Transverse colon (tissue), 4 donors: ENCODE results near the gene TFEB. TPM values are rescaled to one million over a fixed set of nuclear protein-coding genes. Genes with fewer than 3 reads are reported as not detected.
"Not testable (repeated sequence)": the region's sequence is repeated elsewhere in the genome, so short reads cannot be mapped to it uniquely, and the experiment has no call there.

Source experiments
- DNase-seq: peaks from one replicate; pipeline ENCODE4 v3.0.0-alpha.2; 2019
- H3K27ac ChIP-seq, 4 donors: fragments of 200-600 bp; sonication (generic); 2 replicates each; pipeline ENCODE4 v1.5.1; 2016 to 2018; ENCODE audit warnings: inconsistent platforms in 4 of 4
- H3K27me3 ChIP-seq: fragments of 200-600 bp; sonication (generic); 2 replicates; pipeline ENCODE4 v1.5.1; 2017; ENCODE audit warnings: inconsistent platforms
- H3K36me3 ChIP-seq, 4 donors: fragments of 200-600 bp; sonication (generic); 2 replicates each; pipeline ENCODE4 v1.5.1; 2017 to 2019; ENCODE audit warnings: inconsistent platforms in 4 of 4
- H3K4me1 ChIP-seq, 4 donors: fragments of 200-600 bp; sonication (generic); 2 replicates each; pipeline ENCODE4 v1.5.1; 2017 to 2020; ENCODE audit warnings: inconsistent platforms in 4 of 4
- H3K4me3 ChIP-seq, 4 donors: fragments of 200-600 bp; sonication (generic); 1 replicate in 1 of 4; 2 replicates in 3 of 4; pipeline versions ENCODE4 v1.5.1 to v1.6.1; 2017 to 2019; ENCODE audit warnings: inconsistent platforms in 4 of 4
- H3K9me3 ChIP-seq, 2 donors: fragments of 200-600 bp; sonication (generic); 2 replicates each; pipeline ENCODE4 v1.5.1; 2017 to 2019; ENCODE audit warnings: inconsistent platforms in 2 of 2
- EP300 ChIP-seq: sonication (generic); formaldehyde crosslinking; IDR thresholded peaks from one replicate; pipeline ENCODE4 v1.6.1; 2017; ENCODE audit warnings: antibody characterized with exemption, low read depth
- POLR2A ChIP-seq: fragments of 450-650 bp; IDR thresholded peaks from one replicate; pipeline ENCODE4 v1.6.1; 2016; ENCODE audit warnings: antibody characterized with exemption, mild to moderate bottlenecking, moderate library complexity
- POLR2AphosphoS5 ChIP-seq, 3 donors: sonication (generic); formaldehyde crosslinking; IDR thresholded peaks; one replicate each; pipeline ENCODE4 v1.6.1; 2016; ENCODE audit warnings: antibody characterized with exemption in 3 of 3
- WGBS, 2 donors: methylation state at CpG; one replicate each; pipeline ENCODE4 v1.1.5; 2018; ENCODE audit warnings: low coverage in 1 of 2; 5-methylcytosine and 5-hydroxymethylcytosine counted together
- in situ Hi-C, 4 donors: fragments of 200-750 bp; cut with MboI; loops; one replicate each; pipeline versions ENCODE4 v1.15.0 to v1.15.1; 2017; ENCODE audit warnings: low sequenced_read_pairs in 3 of 4, low pct_ligation_motif_present in 1 of 4, low pct_unique_long_range_greater_than_20kb in 1 of 4
- intact Hi-C: fragments of 100-400 bp; cut with DNase I; formaldehyde crosslinking; loops from one replicate; pipeline ENCODE4 v1.15.1; 2023; ENCODE audit warnings: low total_unique reads
- total RNA-seq, 4 donors: library from RNA; depleted of rRNA; stranded (reverse); fragments of >200 nt; gene quantifications; one replicate each; pipeline ENCODE4 v1.1.0, GENCODE V29; 2016
- TF ChIP-seq, protein P1 (sequence below), 5 experiments: fragments of 200-600 bp in 3 of 5; fragments of 450-650 bp in 2 of 5; sonication (generic) in 3 of 5; IDR thresholded peaks; 1 replicate in 2 of 5; 2 replicates in 3 of 5; pipeline ENCODE4 v1.5.1; 2016 to 2017; ENCODE audit warnings: antibody characterized with exemption in 5 of 5, inconsistent platforms in 3 of 5, mild to moderate bottlenecking in 2 of 5, moderate library complexity in 1 of 5

Gene TFEB
- total RNA-seq, 4 donors from 2014 or later: 30.4 to 47.1 (median 38.1) TPM

- H3K27me3 ChIP-seq: no peaks in the 10 kb centered on the region
- DNase-seq: peak; percentile 43
- 8 to 56% methylated on average over 2 to 12 of the region's 12 CpGs for WGBS, 2 donors
- TF ChIP-seq EP300: no peak
- no peak for TF ChIP-seq POLR2AphosphoS5 (IDR thresholded peaks at IDR 0.05)
- TF ChIP-seq POLR2A: no peak
- TF ChIP-seq, protein P1, sequence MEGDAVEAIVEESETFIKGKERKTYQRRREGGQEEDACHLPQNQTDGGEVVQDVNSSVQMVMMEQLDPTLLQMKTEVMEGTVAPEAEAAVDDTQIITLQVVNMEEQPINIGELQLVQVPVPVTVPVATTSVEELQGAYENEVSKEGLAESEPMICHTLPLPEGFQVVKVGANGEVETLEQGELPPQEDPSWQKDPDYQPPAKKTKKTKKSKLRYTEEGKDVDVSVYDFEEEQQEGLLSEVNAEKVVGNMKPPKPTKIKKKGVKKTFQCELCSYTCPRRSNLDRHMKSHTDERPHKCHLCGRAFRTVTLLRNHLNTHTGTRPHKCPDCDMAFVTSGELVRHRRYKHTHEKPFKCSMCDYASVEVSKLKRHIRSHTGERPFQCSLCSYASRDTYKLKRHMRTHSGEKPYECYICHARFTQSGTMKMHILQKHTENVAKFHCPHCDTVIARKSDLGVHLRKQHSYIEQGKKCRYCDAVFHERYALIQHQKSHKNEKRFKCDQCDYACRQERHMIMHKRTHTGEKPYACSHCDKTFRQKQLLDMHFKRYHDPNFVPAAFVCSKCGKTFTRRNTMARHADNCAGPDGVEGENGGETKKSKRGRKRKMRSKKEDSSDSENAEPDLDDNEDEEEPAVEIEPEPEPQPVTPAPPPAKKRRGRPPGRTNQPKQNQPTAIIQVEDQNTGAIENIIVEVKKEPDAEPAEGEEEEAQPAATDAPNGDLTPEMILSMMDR (IDR thresholded peaks at IDR 0.05): no peak
- no peak overlapping the region for H3K4me3 ChIP-seq
- H3K9me3 ChIP-seq: no peaks in the 10 kb centered on the region
- in situ Hi-C loops: no loop called here
- intact Hi-C loops: no loop called here
- H3K27ac ChIP-seq: no peak overlapping the region
- peaks cover 0 to 19% (median 8%) of the 10 kb centered on the region in 4 donors for H3K36me3 ChIP-seq
- H3K4me1 ChIP-seq: peaks cover 0 to 13% (median 6%) of the 10 kb centered on the region in 4 donors
Measured at GRCh38 chr6:41767112-41767833, 31.9 kb upstream of the TFEB start.

GRCh38 chr6:41766043-41766664 is 30.7 kb upstream of the TFEB start:
- intact Hi-C loops, H3K27me3 ChIP-seq, in situ Hi-C loops, H3K36me3 ChIP-seq, DNase-seq, H3K27ac ChIP-seq, H3K4me3 ChIP-seq, H3K9me3 ChIP-seq: not testable (repeated sequence)
- H3K4me1 ChIP-seq: peaks cover 0 to 13% (median 6%) of the 10 kb centered on the region in 4 donors
- 94 to 100% methylated on average over 1 to 4 of the region's 4 CpGs for WGBS, 2 donors

DNA sequence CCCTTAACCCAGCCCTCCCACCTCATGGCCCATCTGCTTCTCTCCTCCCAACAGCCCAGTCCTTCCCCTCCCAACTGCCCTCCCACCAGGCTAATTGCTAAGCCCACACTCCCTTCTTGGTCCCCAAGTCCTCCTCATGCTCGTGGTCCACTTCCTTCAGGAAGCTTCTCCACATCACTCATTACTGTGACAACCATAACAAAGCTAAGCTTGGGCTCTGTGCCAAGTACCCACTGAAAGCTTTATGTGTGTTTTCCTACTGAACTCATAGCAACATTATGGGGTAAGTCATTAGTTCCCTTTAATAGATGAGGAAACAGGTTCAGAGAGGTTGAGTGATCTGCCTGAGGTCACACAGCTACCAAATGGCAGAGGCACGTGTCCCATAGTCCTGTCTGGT is 28.1 kb upstream of the TFEB start:
- no peaks in the 10 kb centered on the region for H3K27me3 ChIP-seq
- H3K9me3 ChIP-seq: no peaks in the 10 kb centered on the region
- TF ChIP-seq, protein P1 (IDR thresholded peaks at IDR 0.05): no peak
- no peak for TF ChIP-seq EP300
- no peak for TF ChIP-seq POLR2AphosphoS5 (IDR thresholded peaks at IDR 0.05)
- no peak for TF ChIP-seq POLR2A
- 36 to 50% methylated on average over 1 to 2 of the region's 2 CpGs for WGBS, 2 donors
- no peaks in the 10 kb centered on the region for H3K36me3 ChIP-seq
- H3K4me3 ChIP-seq: no peak overlapping the region
- intact Hi-C loops (no loop called here), in situ Hi-C loops (no loop called here)
- no peak for DNase-seq
- H3K4me1 ChIP-seq: peaks cover 0 to 8% (median 0%) of the 10 kb centered on the region in 4 donors
- no peak overlapping the region for H3K27ac ChIP-seq

GRCh38 chr6:41759905-41760579 is 24.6 kb upstream of the TFEB start:
- no peak for DNase-seq
- H3K9me3 ChIP-seq: no peaks in the 10 kb centered on the region
- no peak overlapping the region for H3K4me3 ChIP-seq
- in situ Hi-C loops (no loop called here), intact Hi-C loops (no loop called here)
- H3K36me3 ChIP-seq: no peaks in the 10 kb centered on the region
- no peaks in the 10 kb centered on the region for H3K27me3 ChIP-seq
- no peaks in the 10 kb centered on the region for H3K4me1 ChIP-seq
- no peak overlapping the region for H3K27ac ChIP-seq
- TF ChIP-seq POLR2A (no peak), EP300 (no peak), POLR2AphosphoS5 (IDR thresholded peaks at IDR 0.05) (no peak)
- TF ChIP-seq, protein P1 (IDR thresholded peaks at IDR 0.05): no peak
- 88% methylated on average over 2 of the region's 2 CpGs; no CpG with 5 or more reads in 1 of the 2 donors for WGBS, 2 donors
